Sigmoid colon (tissue), 7 donors: ENCODE measurements around the gene PRDM5. TPM values are rescaled to one million over a fixed set of nuclear protein-coding genes. Genes with fewer than 3 reads are reported as not detected.

Experiments
- DNase-seq: peaks from one replicate; pipeline ENCODE4 v3.0.0-alpha.2; 2019
- H3K27ac ChIP-seq, 4 donors: fragments of 200-600 bp; sonication (generic); one replicate each; pipeline ENCODE4 v1.5.1; 2016 to 2019; ENCODE audit warnings: mild to moderate bottlenecking in 1 of 4
- H3K27me3 ChIP-seq, 3 donors: fragments of 200-600 bp; sonication (generic); one replicate each; pipeline ENCODE4 v1.5.1; 2019; ENCODE audit warnings: mild to moderate bottlenecking in 1 of 3
- H3K36me3 ChIP-seq, 4 donors: fragments of 200-600 bp; sonication (generic); one replicate each; pipeline ENCODE4 v1.5.1; 2016 to 2019
- H3K4me1 ChIP-seq, 4 donors: fragments of 200-600 bp; sonication (generic); one replicate each; pipeline ENCODE4 v1.5.1; 2017 to 2019
- H3K4me3 ChIP-seq, 4 donors: fragments of 200-600 bp; sonication (generic); one replicate each; pipeline ENCODE4 v1.5.1; 2017 to 2019; ENCODE audit warnings: mild to moderate bottlenecking in 2 of 4, moderate library complexity in 1 of 4
- H3K9me3 ChIP-seq, 4 donors: fragments of 200-600 bp in 3 of 4; sonication (generic) in 3 of 4; one replicate each; pipeline versions ENCODE4 v1.5.1 to v1.6.1; 2013 to 2019
- CTCF ChIP-seq, 4 experiments: fragments of 450-650 bp in 3 of 4; fragments of 200-600 bp in 1 of 4; IDR thresholded peaks; one replicate each; pipeline ENCODE4 v1.5.1; 2016 to 2019; ENCODE audit warnings: antibody characterized with exemption in 4 of 4, mild to moderate bottlenecking in 3 of 4, moderate library complexity in 2 of 4
- EP300 ChIP-seq, 4 donors: sonication (generic); formaldehyde crosslinking; IDR thresholded peaks; one replicate each; pipeline ENCODE4 v1.6.1; 2017; ENCODE audit warnings: antibody characterized with exemption in 4 of 4
- POLR2A ChIP-seq, 2 donors: fragments of 450-650 bp; IDR thresholded peaks; one replicate each; pipeline ENCODE4 v1.6.1; 2016; ENCODE audit warnings: antibody characterized with exemption in 2 of 2, mild to moderate bottlenecking in 2 of 2, moderate library complexity in 2 of 2
- POLR2AphosphoS5 ChIP-seq, 4 donors: sonication (generic); formaldehyde crosslinking; IDR thresholded peaks; one replicate each; pipeline ENCODE4 v1.6.1; 2017; ENCODE audit warnings: antibody characterized with exemption in 4 of 4
- WGBS, 2 donors: extraction: QIAGEN DNeasy Blood & Tissue Kit; methylation state at CpG; one replicate each; pipeline ENCODE4 v1.1.7; 2013; 5-methylcytosine and 5-hydroxymethylcytosine counted together
- intact Hi-C: fragments of 100-400 bp; cut with DNase I; formaldehyde crosslinking; loops from one replicate; pipeline ENCODE4 v1.15.1; 2023
- polyA plus RNA-seq, 3 donors: library from polyadenylated mRNA; stranded (reverse); fragments of 200-250 nt; gene quantifications; one replicate each; pipeline ENCODE4 v1.2.3, GENCODE V29; 2013
- total RNA-seq, 4 donors: library from RNA; depleted of rRNA; stranded (reverse); fragments of >200 nt; gene quantifications; one replicate each; pipeline ENCODE4 v1.1.0, GENCODE V29; 2016
- donor health status: healthy with polysubstance abuse.
- donor health status: Bipolar disorder and iron deficiency.
- donor health status: healthy.

Gene PRDM5
- total and polyA plus RNA-seq, 7 donors, result 1.8 to 25.0 (median 15.0) TPM

- H3K4me1 ChIP-seq, result no peaks in the 10 kb centered on the region
- no peak overlapping the region for H3K27ac ChIP-seq
- H3K4me3 ChIP-seq, result no peak overlapping the region
- intact Hi-C loops, result no loop called here
- H3K9me3 ChIP-seq, result no peaks in the 10 kb centered on the region
- no peak for DNase-seq
- WGBS, 2 donors, result 87 to 91% methylated on average over 2 of the region's 2 CpGs
- no peak for TF ChIP-seq POLR2A (IDR thresholded peaks at IDR 0.05)
- no peak for TF ChIP-seq POLR2AphosphoS5 (IDR thresholded peaks at IDR 0.05)
- no peak for TF ChIP-seq EP300 (IDR thresholded peaks at IDR 0.05)
- no peak for TF ChIP-seq CTCF (IDR thresholded peaks at IDR 0.05)
- H3K36me3 ChIP-seq, result no peaks in the 10 kb centered on the region
- no peaks in the 10 kb centered on the region for H3K27me3 ChIP-seq
Measured at GRCh38 chr4:120685756-120686278, 236.7 kb downstream of the PRDM5 start.

- Histone ChIP-seq H3K36me3 (no peaks in the 10 kb centered on the region), H3K27me3 (no peaks in the 10 kb centered on the region), H3K4me1 (no peaks in the 10 kb centered on the region), H3K9me3 (no peaks in the 10 kb centered on the region), H3K27ac (no peak overlapping the region), H3K4me3 (no peak overlapping the region)
- DNase-seq, result no peak
- 51% methylated on average over 6 of the region's 6 CpGs for WGBS, 2 donors
- TF ChIP-seq EP300 (IDR thresholded peaks at IDR 0.05), result no peak
- TF ChIP-seq CTCF (IDR thresholded peaks at IDR 0.05), result no peak
- TF ChIP-seq POLR2A (IDR thresholded peaks at IDR 0.05), result no peak
- TF ChIP-seq POLR2AphosphoS5 (IDR thresholded peaks at IDR 0.05), result no peak
- intact Hi-C loops, result no loop called here
Measured at GRCh38 chr4:120683897-120684540, 238.5 kb downstream of the PRDM5 start.

GRCh38 chr4:120682981-120683380 is 239.5 kb downstream of the PRDM5 start:
- no peaks in the 10 kb centered on the region for H3K36me3 ChIP-seq
- no peak for DNase-seq
- WGBS, 2 donors, result 70 to 84% methylated on average over 3 of the region's 3 CpGs

GRCh38 chr4:120680647-120681228 is 241.8 kb downstream of the PRDM5 start:
- 77 to 80% methylated on average over 3 of the region's 3 CpGs for WGBS, 2 donors
- Histone ChIP-seq H3K27ac (no peak overlapping the region), H3K9me3 (peaks cover 0 to 5% (median 0%) of the 10 kb centered on the region in 4 donors), H3K4me1 (no peaks in the 10 kb centered on the region), H3K27me3 (no peaks in the 10 kb centered on the region), H3K4me3 (no peak overlapping the region), H3K36me3 (no peaks in the 10 kb centered on the region)
- intact Hi-C loops, result no loop called here
- no peak for TF ChIP-seq EP300 (IDR thresholded peaks at IDR 0.05)
- TF ChIP-seq CTCF (IDR thresholded peaks at IDR 0.05), result no peak
- TF ChIP-seq POLR2A (IDR thresholded peaks at IDR 0.05), result no peak
- no peak for TF ChIP-seq POLR2AphosphoS5 (IDR thresholded peaks at IDR 0.05)
- no peak for DNase-seq

More at GRCh38 chr4:120682981-120683380, 239.5 kb downstream of the PRDM5 start:
- no peak for TF ChIP-seq POLR2A (IDR thresholded peaks at IDR 0.05)
- TF ChIP-seq POLR2AphosphoS5 (IDR thresholded peaks at IDR 0.05), result no peak
- no peak for TF ChIP-seq EP300 (IDR thresholded peaks at IDR 0.05)
- TF ChIP-seq CTCF (IDR thresholded peaks at IDR 0.05), result no peak
- intact Hi-C loops, result no loop called here
- Histone ChIP-seq H3K27me3 (no peaks in the 10 kb centered on the region), H3K4me1 (no peaks in the 10 kb centered on the region), H3K9me3 (no peaks in the 10 kb centered on the region), H3K4me3 (no peak overlapping the region), H3K27ac (no peak overlapping the region)
